HFFc6 (cell line): ENCODE results near the gene CCDC188. TPM values are rescaled to one million over a fixed set of nuclear protein-coding genes. Genes with fewer than 3 reads are reported as not detected.

ENCODE experiments used
- DNase-seq: peaks from one replicate; pipeline ENCODE4 v3.0.0-alpha.2; 2018
- H3K27ac Mint-ChIP-seq: 2 replicates; pipeline ENCODE4 v1.8.0; 2020; ENCODE audit warnings: mild to moderate bottlenecking, mixed read lengths
- H3K27me3 Mint-ChIP-seq: 2 replicates; pipeline ENCODE4 v1.8.0; 2021; ENCODE audit warnings: mild to moderate bottlenecking, moderate library complexity, mixed read lengths; ENCODE audit not compliant: insufficient read depth
- H3K36me3 Mint-ChIP-seq: 2 replicates; pipeline ENCODE4 v1.8.0; 2021; ENCODE audit warnings: low read depth, mixed read lengths
- H3K4me1 Mint-ChIP-seq: 2 replicates; pipeline ENCODE4 v1.8.0; 2020; ENCODE audit warnings: low read depth, mixed read lengths
- H3K4me3 Mint-ChIP-seq: 2 replicates; pipeline ENCODE4 v1.8.0; 2020; ENCODE audit warnings: mild to moderate bottlenecking, moderate library complexity, mixed read lengths
- H3K9me3 Mint-ChIP-seq: 2 replicates; pipeline ENCODE4 v1.8.0; 2020; ENCODE audit warnings: mild to moderate bottlenecking, mixed read lengths
- total RNA-seq, 6 experiments: library from RNA; stranded (reverse); fragmentation: NEBNext Ultra II Directional; extraction: Animal tissue kit (Norgen Biotek cat#: 25700); gene quantifications; 2 replicates in 1 of 6; 3 replicates in 5 of 6; pipeline ENCODE4 v1.2.3, GENCODE V29; 2021
- TF ChIP-seq, protein P1 (sequence below): fragments of 200-600 bp; sonication (generic); IDR thresholded peaks from 2 replicates; pipeline ENCODE4 v1.5.0; 2021; ENCODE audit warnings: antibody characterized with exemption, mild to moderate bottlenecking

The CCDC188 gene
- total RNA-seq, 6 experiments from 2014 or later = 0.54 to 3.9 (median 2.8) TPM; not detected in 1

DNA sequence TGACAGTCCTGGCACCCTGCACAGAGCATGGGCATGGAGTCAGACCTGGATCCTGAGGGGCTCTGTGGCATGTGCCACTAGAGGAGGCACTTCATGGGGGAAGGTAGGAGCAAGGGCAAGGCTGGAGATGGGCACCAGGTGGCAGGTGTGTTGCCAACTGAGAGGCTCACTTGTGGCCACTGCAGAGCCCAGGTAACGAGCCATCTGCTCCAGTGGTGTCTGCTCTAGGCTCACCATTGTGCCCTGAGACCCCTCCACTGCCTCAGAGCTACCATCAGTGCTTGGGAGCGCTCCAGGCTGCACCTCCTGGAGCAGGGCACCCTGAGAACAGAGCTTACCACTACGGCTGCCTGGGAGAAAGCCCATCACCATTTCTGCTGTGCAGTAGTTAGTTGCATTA, 20.5 kb downstream of the CCDC188 start:
- Mint-ChIP-seq H3K9me3 (no peaks in the 10 kb centered on the region), H3K27me3 (peaks cover 2% of the 10 kb centered on the region), H3K27ac (no peak overlapping the region), H3K4me1 (peaks cover 19% of the 10 kb centered on the region), H3K4me3 (no peak overlapping the region; the same call in 1 of the 2 replicates), H3K36me3 (peaks cover 5% of the 10 kb centered on the region; the same call in 1 of the 2 replicates)
- DNase-seq = no peak
- TF ChIP-seq, protein P1, sequence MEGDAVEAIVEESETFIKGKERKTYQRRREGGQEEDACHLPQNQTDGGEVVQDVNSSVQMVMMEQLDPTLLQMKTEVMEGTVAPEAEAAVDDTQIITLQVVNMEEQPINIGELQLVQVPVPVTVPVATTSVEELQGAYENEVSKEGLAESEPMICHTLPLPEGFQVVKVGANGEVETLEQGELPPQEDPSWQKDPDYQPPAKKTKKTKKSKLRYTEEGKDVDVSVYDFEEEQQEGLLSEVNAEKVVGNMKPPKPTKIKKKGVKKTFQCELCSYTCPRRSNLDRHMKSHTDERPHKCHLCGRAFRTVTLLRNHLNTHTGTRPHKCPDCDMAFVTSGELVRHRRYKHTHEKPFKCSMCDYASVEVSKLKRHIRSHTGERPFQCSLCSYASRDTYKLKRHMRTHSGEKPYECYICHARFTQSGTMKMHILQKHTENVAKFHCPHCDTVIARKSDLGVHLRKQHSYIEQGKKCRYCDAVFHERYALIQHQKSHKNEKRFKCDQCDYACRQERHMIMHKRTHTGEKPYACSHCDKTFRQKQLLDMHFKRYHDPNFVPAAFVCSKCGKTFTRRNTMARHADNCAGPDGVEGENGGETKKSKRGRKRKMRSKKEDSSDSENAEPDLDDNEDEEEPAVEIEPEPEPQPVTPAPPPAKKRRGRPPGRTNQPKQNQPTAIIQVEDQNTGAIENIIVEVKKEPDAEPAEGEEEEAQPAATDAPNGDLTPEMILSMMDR = peak; percentile 23; the same call in 1 of the 2 replicates

DNA sequence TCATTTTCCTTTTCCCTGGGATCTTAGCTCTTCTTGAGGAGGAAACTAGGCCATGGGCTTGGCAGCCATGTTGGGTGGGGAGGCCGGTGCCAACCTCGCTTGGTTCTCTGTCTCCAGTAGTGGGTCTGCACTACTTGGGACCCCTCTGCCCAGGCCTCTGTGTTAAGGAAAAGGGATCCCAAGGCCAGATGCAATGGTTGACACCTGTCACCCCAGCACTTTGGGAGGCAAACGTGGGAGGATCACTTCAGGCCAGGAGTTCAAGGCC, 21.2 kb downstream of the CCDC188 start:
- Mint-ChIP-seq H3K36me3 (peaks cover 5% of the 10 kb centered on the region; the same call in 1 of the 2 replicates), H3K27me3 (peaks cover 2% of the 10 kb centered on the region), H3K9me3 (no peaks in the 10 kb centered on the region), H3K27ac (0 out of 2 replicates have a peak overlapping the region, but pooled peaks have one; percentile 9), H3K4me1 (peaks cover 19% of the 10 kb centered on the region), H3K4me3 (no peak overlapping the region)
- DNase-seq = no peak
- TF ChIP-seq, protein P1 = no peak

DNA sequence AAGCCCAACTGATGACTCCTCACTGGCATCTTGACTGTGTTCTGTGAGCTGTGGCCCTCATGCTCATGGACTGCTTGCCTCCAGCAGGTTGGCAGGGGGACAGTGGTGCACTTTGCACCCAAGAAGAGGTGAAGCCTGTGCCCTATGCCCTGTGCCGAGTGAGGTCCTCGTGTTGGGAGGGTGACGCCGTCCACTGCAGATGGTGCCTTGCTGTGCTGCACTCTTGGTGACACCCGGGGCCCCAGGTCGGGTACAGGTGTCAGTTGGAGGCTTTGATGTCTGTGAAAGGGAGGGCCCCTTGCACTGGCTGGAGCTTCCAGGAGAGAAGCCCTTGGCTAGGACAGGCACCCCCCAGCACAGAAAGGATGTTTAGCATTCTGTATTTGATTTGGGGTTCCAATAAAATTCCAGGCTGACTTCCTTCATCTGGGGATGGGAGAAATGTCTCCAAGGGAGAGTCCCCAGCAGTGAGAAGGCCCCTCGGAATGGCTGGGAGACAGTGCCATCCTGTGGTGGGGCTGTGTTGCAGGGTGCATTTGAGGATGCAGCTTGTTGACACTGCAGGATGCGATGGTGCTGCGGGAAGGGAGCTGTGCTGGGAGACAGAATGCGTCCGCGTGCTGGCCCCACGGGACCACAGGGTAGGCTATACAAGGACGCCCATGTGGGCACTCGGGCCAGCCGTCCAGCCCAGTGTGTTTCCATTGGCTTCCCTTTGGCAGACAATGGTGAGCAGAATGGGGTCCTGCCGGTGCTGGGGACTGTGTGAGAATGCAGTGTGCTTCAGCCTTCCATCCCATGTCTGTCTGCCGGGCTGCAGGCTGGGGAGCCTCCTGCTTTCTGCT, 21.7 kb downstream of the CCDC188 start:
- Mint-ChIP-seq H3K36me3 (peaks cover 5% of the 10 kb centered on the region; the same call in 1 of the 2 replicates), H3K4me1 (peaks cover 19% of the 10 kb centered on the region), H3K27ac (0 out of 2 replicates have a peak overlapping the region, but pooled peaks have one; percentile 46), H3K9me3 (no peaks in the 10 kb centered on the region), H3K4me3 (no peak overlapping the region), H3K27me3 (peaks cover 2% of the 10 kb centered on the region)
- DNase-seq = peak; percentile 33
- TF ChIP-seq, protein P1 = peak; percentile 73

DNA sequence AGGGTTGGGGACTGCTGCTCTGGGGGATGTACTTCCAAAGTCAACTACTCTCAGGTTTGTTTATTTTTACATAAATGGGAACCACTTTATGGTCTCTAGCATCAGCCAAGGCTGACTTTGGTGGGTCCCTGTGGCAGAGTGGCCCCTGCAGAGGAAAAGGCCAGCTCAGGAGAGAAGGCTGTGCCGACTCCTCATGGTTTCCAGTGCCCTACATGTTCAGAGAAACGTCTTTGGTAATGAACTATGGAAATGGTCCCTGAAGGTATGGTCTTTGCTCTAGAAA, 22.3 kb downstream of the CCDC188 start:
- Mint-ChIP-seq H3K4me3 (no peak overlapping the region), H3K9me3 (no peaks in the 10 kb centered on the region), H3K36me3 (peaks cover 5% of the 10 kb centered on the region; the same call in 1 of the 2 replicates), H3K27ac (peak overlapping the region; percentile 46; the same call in 1 of the 2 replicates), H3K4me1 (peaks cover 15% of the 10 kb centered on the region), H3K27me3 (no peaks in the 10 kb centered on the region; the same call in 1 of the 2 replicates)
- TF ChIP-seq, protein P1 = no peak
- no peak for DNase-seq

DNA sequence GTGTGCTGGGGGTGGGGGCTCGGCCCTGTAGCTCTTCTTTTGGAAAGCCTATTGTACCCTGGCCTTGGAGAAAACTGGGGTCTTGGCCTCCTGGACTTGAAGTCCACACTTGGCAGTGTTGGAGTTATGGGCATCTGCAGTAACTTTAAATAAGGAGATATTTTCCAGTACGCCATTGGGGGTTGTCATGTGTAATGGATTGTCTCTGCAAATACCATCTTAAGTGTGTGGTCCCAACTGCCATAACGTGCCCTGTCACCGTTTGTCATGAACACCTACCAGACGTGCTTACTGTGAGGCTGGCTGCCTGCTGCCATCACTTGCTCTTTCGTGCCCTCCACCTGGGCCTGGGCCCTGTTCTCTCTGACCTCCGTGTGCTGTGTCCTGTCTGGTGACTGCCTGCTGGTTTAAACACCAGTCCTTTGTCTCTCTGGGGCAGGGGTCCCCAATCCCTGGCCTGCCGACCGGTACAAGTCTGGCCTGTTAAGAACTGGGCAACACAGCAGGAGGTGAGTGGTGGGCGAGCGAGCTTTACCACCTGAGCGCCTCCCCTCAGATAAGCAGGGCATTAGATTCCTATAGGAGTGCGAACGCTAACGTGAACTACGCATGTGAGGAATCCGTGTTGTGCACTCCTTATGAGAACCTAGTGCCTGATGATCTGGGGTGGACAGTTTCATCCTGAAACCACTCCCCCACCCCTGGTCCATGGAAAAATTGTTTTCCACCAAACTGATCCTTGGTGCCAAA, 22.8 kb downstream of the CCDC188 start:
- no peak for DNase-seq
- Mint-ChIP-seq H3K27me3 (no peaks in the 10 kb centered on the region; the same call in 1 of the 2 replicates), H3K4me3 (no peak overlapping the region), H3K36me3 (peaks cover 5% of the 10 kb centered on the region; the same call in 1 of the 2 replicates), H3K27ac (no peak overlapping the region; the same call in 1 of the 2 replicates), H3K9me3 (no peaks in the 10 kb centered on the region), H3K4me1 (peaks cover 10% of the 10 kb centered on the region)
- TF ChIP-seq, protein P1 = no peak
